B cell (primary cell): ENCODE measurements around the gene PTPN11. TPM values are rescaled to one million over a fixed set of nuclear protein-coding genes. Genes with fewer than 3 reads are reported as not detected.

Source experiments
- ATAC-seq: fragments of 200-7000 bp; cut with Tn5 transposase; one replicate; pipeline ENCODE4 v1.10.0; 2021; ENCODE audit warnings: low read depth, mild to moderate bottlenecking, moderate number of reproducible peaks, moderate library complexity
- CTCF ChIA-PET: fragments of 350-600 bp; sonication (Branson Sonifier 250); formaldehyde crosslinking; loops from one replicate; lab custom pipeline; 2021; ENCODE audit warnings: antibody characterized with exemption, inconsistent platforms; lab: Charles Lee
- POLR2A ChIA-PET: fragments of 350-600 bp; sonication (Branson Sonifier 250); formaldehyde crosslinking; loops from one replicate; lab custom pipeline; 2021; ENCODE audit warnings: antibody characterized with exemption; lab: Charles Lee
- DNase-seq: peaks from one replicate; pipeline ENCODE4 v3.0.0; 2013
- H2AFZ ChIP-seq: 2 replicates; pipeline ENCODE4 v1.6.1; 2012; ENCODE audit warnings: mild to moderate bottlenecking, low read depth, low read length; ENCODE audit not compliant: insufficient read depth, poor library complexity, severe bottlenecking
- H3K27ac ChIP-seq, 2 donors: 1 replicate in 1 of 2; 2 replicates in 1 of 2; pipeline ENCODE4 v1.5.1; 2012 to 2013; ENCODE audit warnings: low read length in 2 of 2, mild to moderate bottlenecking in 2 of 2, moderate library complexity in 1 of 2
- H3K27me3 ChIP-seq, 4 experiments: fragments of 200-600 bp in 1 of 4; sonication (generic) in 1 of 4; replicated peaks in 1 of 4; 1 replicate in 2 of 4; 2 replicates in 2 of 4; pipeline versions ENCODE4 v1.6.1 to v1.7.0; 2013 to 2016; ENCODE audit warnings: low read length in 3 of 4, mild to moderate bottlenecking in 2 of 4, mixed read lengths in 1 of 4, moderate library complexity in 1 of 4; ENCODE audit not compliant: insufficient read depth in 4 of 4, control insufficient read depth in 3 of 4; ENCODE audit errors: control extremely low read depth in 1 of 4
- H3K36me3 ChIP-seq, 2 experiments: replicated peaks in 1 of 2; 1 replicate in 1 of 2; 2 replicates in 1 of 2; pipeline versions ENCODE4 v1.6.1 to v1.7.1; 2013; ENCODE audit warnings: low read length in 1 of 2; ENCODE audit not compliant: insufficient read depth in 2 of 2, control insufficient read depth in 1 of 2; ENCODE audit errors: control extremely low read depth in 1 of 2, extremely low read depth in 1 of 2
- H3K4me1 ChIP-seq, 2 donors: fragments of 200-600 bp in 1 of 2; sonication (generic) in 1 of 2; 1 replicate in 1 of 2; 2 replicates in 1 of 2; pipeline versions ENCODE4 v1.5.1 to v1.6.1; 2013 to 2017; ENCODE audit warnings: low read length in 2 of 2; ENCODE audit not compliant: control insufficient read depth in 2 of 2, insufficient read depth in 2 of 2
- H3K4me2 ChIP-seq: replicated peaks from 2 replicates; pipeline ENCODE3; 2012; ENCODE audit warnings: mild to moderate bottlenecking, low read depth, low read length; ENCODE audit not compliant: poor library complexity, severe bottlenecking
- H3K4me3 ChIP-seq, 5 experiments: fragments of 200-600 bp in 1 of 5; sonication (generic) in 1 of 5; 1 replicate in 3 of 5; 2 replicates in 2 of 5; pipeline versions ENCODE4 v1.5.1 to v1.7.0; 2011 to 2016; ENCODE audit warnings: low read length in 4 of 5, mild to moderate bottlenecking in 4 of 5, low read depth in 2 of 5, control low read depth in 1 of 5, moderate library complexity in 1 of 5; ENCODE audit not compliant: insufficient read depth in 1 of 5; ENCODE audit errors: control extremely low read depth in 1 of 5, extremely low read depth in 1 of 5
- H3K79me2 ChIP-seq: fragments of 200-600 bp; sonication (generic); one replicate; pipeline ENCODE4 v1.6.0; 2016; ENCODE audit warnings: low read length; ENCODE audit not compliant: control insufficient read depth, insufficient read depth
- H3K9ac ChIP-seq: fragments of 200-600 bp; sonication (generic); 2 replicates; pipeline ENCODE4 v1.6.1; 2017; ENCODE audit warnings: mild to moderate bottlenecking, low read length, moderate library complexity
- H3K9me3 ChIP-seq, 3 donors: one replicate each; pipeline versions ENCODE4 v1.6.1 to v1.7.1; 2013; ENCODE audit warnings: low read length in 2 of 3; ENCODE audit not compliant: control insufficient read depth in 2 of 3, insufficient read depth in 1 of 3; ENCODE audit errors: control extremely low read depth in 1 of 3
- H4K20me1 ChIP-seq: 2 replicates; pipeline ENCODE4 v1.6.0; 2012; ENCODE audit warnings: mild to moderate bottlenecking, low read length; ENCODE audit not compliant: insufficient read depth, control insufficient read depth, poor library complexity, severe bottlenecking
- H3K27ac Mint-ChIP-seq: one replicate; pipeline ENCODE4 v1.8.0; 2021; ENCODE audit warnings: mixed read lengths
- H3K27me3 Mint-ChIP-seq: one replicate; pipeline ENCODE4 v1.8.0; 2021; ENCODE audit warnings: mixed read lengths
- H3K4me1 Mint-ChIP-seq: one replicate; pipeline ENCODE4 v1.8.0; 2021; ENCODE audit warnings: mixed read lengths
- H3K4me3 Mint-ChIP-seq: one replicate; pipeline ENCODE4 v1.8.0; 2021; ENCODE audit warnings: mixed read lengths
- H3K9me3 Mint-ChIP-seq: one replicate; pipeline ENCODE4 v1.8.0; 2022; ENCODE audit warnings: mixed read lengths; ENCODE audit not compliant: insufficient read depth
- EZH2 ChIP-seq: IDR thresholded peaks from 2 replicates; pipeline ENCODE4 v1.6.1; 2012; ENCODE audit warnings: borderline replicate concordance, low read depth, mild to moderate bottlenecking, moderate library complexity, low read length; ENCODE audit not compliant: insufficient read depth, poor library complexity, severe bottlenecking
- WGBS: methylation state at CpG from one replicate; pipeline ENCODE4 v1.1.5; 2013; ENCODE audit warnings: missing lambda C conversion rate; ENCODE audit not compliant: insufficient coverage; 5-methylcytosine and 5-hydroxymethylcytosine counted together
- intact Hi-C: fragments of 100-400 bp; cut with micrococcal nuclease; formaldehyde crosslinking; loops from one replicate; pipeline ENCODE4 v1.10.0; 2022
- polyA plus RNA-seq: library from polyadenylated mRNA; depleted of rRNA; stranded (reverse); fragments of >200 nt; gene quantifications from 2 replicates; pipeline ENCODE4 v1.2.3, GENCODE V29; 2012
- total RNA-seq, 2 donors: library from RNA; stranded (reverse); fragments of 120-200 nt in 1 of 2; gene quantifications; 1 replicate in 1 of 2; 2 replicates in 1 of 2; pipeline versions ENCODE4 v1.2.3 to v1.2.4, GENCODE V29; 2013 to 2022
- TF ChIP-seq, protein P1 (sequence below): fragments of 200-600 bp; IDR thresholded peaks from one replicate; pipeline ENCODE4 v1.8.0; 2022; ENCODE audit warnings: antibody characterized with exemption, mild to moderate bottlenecking

The PTPN11 gene
- total and polyA plus RNA-seq, 2 donors (not counting 1 experiment from before 2014, with no cell fraction given) = 7.8 to 53.1 TPM

DNA sequence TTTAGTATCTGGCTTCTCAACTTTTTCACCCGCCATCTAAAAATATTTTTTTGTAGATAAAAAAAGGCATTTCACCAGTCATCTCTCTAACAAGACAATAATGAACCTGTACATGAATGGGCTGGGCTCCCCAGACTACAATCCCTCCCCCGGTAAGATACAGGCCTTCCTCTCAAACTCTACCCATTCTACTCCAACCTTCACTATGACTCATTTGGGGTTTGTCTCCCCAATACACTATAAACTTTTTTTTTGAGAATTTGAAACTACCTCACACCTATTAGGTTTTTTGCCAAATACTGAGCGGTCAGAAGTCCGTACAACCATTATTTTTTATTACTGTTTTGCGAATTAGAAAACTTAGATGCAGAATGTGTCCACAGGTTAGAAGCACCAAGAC, 10.1 kb upstream of the PTPN11 start:
- Histone ChIP-seq H3K4me3 (peak overlapping the region; percentile 68 to 97 (median 96)), H4K20me1 (peaks cover 17% of the 10 kb centered on the region), H2AFZ (peak overlapping the region; percentile 93), H3K9me3 (no peaks in the 10 kb centered on the region), H3K36me3 (peaks cover 15 to 41% of the 10 kb centered on the region in 2 experiments), H3K4me2 (peak overlapping the region; percentile 88), H3K4me1 (peaks cover 15 to 24% of the 10 kb centered on the region in 2 donors), H3K9ac (peak overlapping the region; percentile 98), H3K27me3 (no peaks in the 10 kb centered on the region), H3K27ac (peak overlapping the region; percentile 83 to 91), H3K79me2 (peaks cover 5% of the 10 kb centered on the region)
- 17% methylated on average over 1 of the region's 5 CpGs for WGBS
- no peak for DNase-seq
- no peak for ATAC-seq
- H3K9me3 Mint-ChIP-seq = no peaks in the 10 kb centered on the region
- POLR2A ChIA-PET = no interaction called here
- intact Hi-C loops = loop anchor here (1.0 kb wide), 4 partner anchors 10 to 395 kb away; partner anchors contain the start of genes ERP29, HECTD4, PTPN11 and TMEM116
- CTCF ChIA-PET = no interaction called here
- TF ChIP-seq, protein P1, sequence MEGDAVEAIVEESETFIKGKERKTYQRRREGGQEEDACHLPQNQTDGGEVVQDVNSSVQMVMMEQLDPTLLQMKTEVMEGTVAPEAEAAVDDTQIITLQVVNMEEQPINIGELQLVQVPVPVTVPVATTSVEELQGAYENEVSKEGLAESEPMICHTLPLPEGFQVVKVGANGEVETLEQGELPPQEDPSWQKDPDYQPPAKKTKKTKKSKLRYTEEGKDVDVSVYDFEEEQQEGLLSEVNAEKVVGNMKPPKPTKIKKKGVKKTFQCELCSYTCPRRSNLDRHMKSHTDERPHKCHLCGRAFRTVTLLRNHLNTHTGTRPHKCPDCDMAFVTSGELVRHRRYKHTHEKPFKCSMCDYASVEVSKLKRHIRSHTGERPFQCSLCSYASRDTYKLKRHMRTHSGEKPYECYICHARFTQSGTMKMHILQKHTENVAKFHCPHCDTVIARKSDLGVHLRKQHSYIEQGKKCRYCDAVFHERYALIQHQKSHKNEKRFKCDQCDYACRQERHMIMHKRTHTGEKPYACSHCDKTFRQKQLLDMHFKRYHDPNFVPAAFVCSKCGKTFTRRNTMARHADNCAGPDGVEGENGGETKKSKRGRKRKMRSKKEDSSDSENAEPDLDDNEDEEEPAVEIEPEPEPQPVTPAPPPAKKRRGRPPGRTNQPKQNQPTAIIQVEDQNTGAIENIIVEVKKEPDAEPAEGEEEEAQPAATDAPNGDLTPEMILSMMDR = no peak
- no peak for TF ChIP-seq EZH2
- peak overlapping the region; percentile 100 for H3K4me3 Mint-ChIP-seq
- H3K4me1 Mint-ChIP-seq = peaks cover 28% of the 10 kb centered on the region
- peak overlapping the region; percentile 100 for H3K27ac Mint-ChIP-seq
- H3K27me3 Mint-ChIP-seq = no peaks in the 10 kb centered on the region

DNA sequence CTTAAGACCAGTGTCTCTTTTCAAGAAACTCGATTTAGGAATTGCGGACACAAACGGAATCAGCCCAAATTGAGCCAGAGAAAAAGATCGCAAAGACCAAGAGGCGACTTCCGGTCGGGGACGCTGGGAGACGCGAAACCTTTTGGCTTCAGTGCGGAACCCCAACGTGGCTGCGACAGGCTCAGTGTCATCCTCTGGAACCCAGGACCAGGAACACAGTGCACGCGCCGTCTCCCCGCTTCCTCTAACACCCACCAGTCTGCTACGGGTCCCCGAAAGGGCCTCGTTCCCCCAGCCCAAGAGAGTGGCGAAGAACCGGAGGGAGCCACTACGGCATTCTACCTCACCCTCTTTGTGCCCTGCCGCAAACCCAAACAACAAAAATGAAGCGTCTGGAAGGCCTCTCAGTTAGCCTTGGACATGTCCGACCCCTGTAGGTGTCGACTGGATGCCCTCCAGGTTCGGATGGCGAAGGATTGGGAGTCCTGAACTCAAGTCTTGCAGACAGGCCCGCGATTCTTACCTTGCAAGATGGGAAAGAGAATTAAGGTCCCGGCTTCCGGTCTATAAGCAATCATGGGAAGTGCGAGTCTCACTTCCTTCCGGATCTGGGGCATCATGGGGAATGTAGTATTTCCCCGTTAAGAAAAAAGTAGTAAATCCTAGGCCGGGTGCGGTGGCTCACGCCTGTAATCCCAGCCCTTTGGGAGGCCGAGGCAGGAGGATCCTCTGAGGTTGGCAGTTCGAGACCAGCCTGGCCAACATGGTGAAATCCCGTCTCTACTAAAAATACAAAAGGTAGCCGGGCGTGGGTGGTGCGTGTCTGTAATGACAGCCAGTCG, 9.5 kb upstream of the PTPN11 start, which contains the start of gene RPL6:
Gene RPL6 (minus strand): TSS at position 542 of the 842 bp plus-strand sequence. CDS start 949 bp downstream, outside the sequence.
- peaks cover 5% of the 10 kb centered on the region for H3K79me2 ChIP-seq
- no peaks in the 10 kb centered on the region for H3K9me3 Mint-ChIP-seq
- peak; percentile 90 for ATAC-seq
- peak within 1 kb of the TSS; percentile 100 for H3K27ac Mint-ChIP-seq
- H3K4me3 Mint-ChIP-seq = peak within 1 kb of the TSS; percentile 100
- no peaks in the 10 kb centered on the region for H3K27me3 ChIP-seq
- intact Hi-C loops = loop anchor here (1.0 kb wide), 4 partner anchors 9 to 396 kb away; partner anchors contain the start of genes ERP29, HECTD4, PTPN11 and TMEM116
- ChIA-PET CTCF (interaction anchor here (2.3 kb wide), 1 partner anchor 212 kb away, joined by 16 read pairs; no protein-coding TSS in a partner anchor), POLR2A (no interaction called here)
- H4K20me1 ChIP-seq = peaks cover 17% of the 10 kb centered on the region
- no peaks in the 10 kb centered on the region for H3K9me3 ChIP-seq
- DNase-seq = peak; percentile 91
- H3K27me3 Mint-ChIP-seq = no peaks in the 10 kb centered on the region
- H3K4me2 ChIP-seq = peak within 1 kb of the TSS; percentile 88
- WGBS = under 1% methylated on average over 39 of the region's 46 CpGs
- H3K36me3 ChIP-seq = peaks cover 15 to 38% of the 10 kb centered on the region in 2 experiments
- no peak for TF ChIP-seq EZH2
- TF ChIP-seq, protein P1 = no peak
- H2AFZ ChIP-seq = peak within 1 kb of the TSS; percentile 93
- H3K4me3 ChIP-seq = peak within 1 kb of the TSS; percentile 68 to 97 (median 96)
- H3K27ac ChIP-seq = peak within 1 kb of the TSS; percentile 83 to 91
- H3K4me1 Mint-ChIP-seq = peaks cover 28% of the 10 kb centered on the region
- H3K9ac ChIP-seq = peak within 1 kb of the TSS; percentile 98
- peaks cover 15 to 24% of the 10 kb centered on the region in 2 donors for H3K4me1 ChIP-seq
